KBM-7 (cell line): Measurements from ENCODE around the gene NCAM1.
A peak's percentile ranks its signal among the peaks of the same experiment; 100 is the strongest.
"Not testable (repeated sequence)": the region's sequence is repeated elsewhere in the genome, so short reads cannot be mapped to it uniquely, and the experiment has no call there.

Experiments used
- DNase-seq: peaks from one replicate; pipeline ENCODE4 v3.0.0-alpha.2; 2015
- in situ Hi-C: fragments of 300-500 bp; cut with MboI; formaldehyde crosslinking; loops from 2 replicates; pipeline ENCODE4 v1.14.3; 2020; ENCODE audit warnings: low sequenced_read_pairs, low pct_unique_long_range_greater_than_20kb, mixed read lengths

NCAM1 gene

GRCh38 chr11:112961146-112961668 is at the start of gene NCAM1:
NCAM1 (plus strand) TSS chr11:112961420.
- in situ Hi-C loops: no loop called here

GRCh38 chr11:112922606-112923005 is 38.6 kb upstream of the NCAM1 start:
- no peak for DNase-seq
- in situ Hi-C loops: no loop called here

More at GRCh38 chr11:112961146-112961668, at the start of gene NCAM1:
- peak; percentile 59 for DNase-seq

GRCh38 chr11:112924836-112925235 is 36.4 kb upstream of the NCAM1 start:
- in situ Hi-C loops, DNase-seq: not testable (repeated sequence)

- in situ Hi-C loops: no loop called here
- no peak for DNase-seq
Measured at GRCh38 chr11:112925516-112926310, 35.5 kb upstream of the NCAM1 start.

GRCh38 chr11:112928136-112928535 is 33.1 kb upstream of the NCAM1 start:
- DNase-seq: no peak
- in situ Hi-C loops: no loop called here

- in situ Hi-C loops: no loop called here
- no peak for DNase-seq
Measured at GRCh38 chr11:112929432-112929831, 31.8 kb upstream of the NCAM1 start.

GRCh38 chr11:112931703-112932102 is 29.5 kb upstream of the NCAM1 start:
- DNase-seq: no peak
- in situ Hi-C loops: no loop called here

GRCh38 chr11:112932593-112932992 is 28.6 kb upstream of the NCAM1 start:
- no peak for DNase-seq
- in situ Hi-C loops: no loop called here

GRCh38 chr11:112933970-112934369 is 27.2 kb upstream of the NCAM1 start:
- no peak for DNase-seq
- in situ Hi-C loops: no loop called here

GRCh38 chr11:112941104-112941503 is 20.1 kb upstream of the NCAM1 start:
- DNase-seq: no peak
- in situ Hi-C loops: no loop called here

GRCh38 chr11:112942966-112943643 is 18.1 kb upstream of the NCAM1 start:
- DNase-seq: no peak
- in situ Hi-C loops: no loop called here

- no peak for DNase-seq
- in situ Hi-C loops: no loop called here
Measured at GRCh38 chr11:112946866-112947265, 14.4 kb upstream of the NCAM1 start.

- DNase-seq: no peak
- in situ Hi-C loops: no loop called here
Measured at GRCh38 chr11:112949781-112950575, 11.2 kb upstream of the NCAM1 start.

GRCh38 chr11:112958670-112959069 is 2.5 kb upstream of the NCAM1 start:
- in situ Hi-C loops: no loop called here
- DNase-seq: no peak

GRCh38 chr11:112961751-112962578 is 745 bp downstream of the NCAM1 start:
- in situ Hi-C loops: no loop called here
- DNase-seq: peak; percentile 21

- DNase-seq: no peak
- in situ Hi-C loops: no loop called here
Measured at GRCh38 chr11:112962579-112963367, 1.6 kb downstream of the NCAM1 start.

GRCh38 chr11:112963368-112963955 is 2.2 kb downstream of the NCAM1 start:
- no peak for DNase-seq

GRCh38 chr11:112965656-112966055 is 4.4 kb downstream of the NCAM1 start:
- in situ Hi-C loops: no loop called here
- DNase-seq: no peak

More at GRCh38 chr11:112963368-112963955, 2.2 kb downstream of the NCAM1 start:
- in situ Hi-C loops: no loop called here
